B cell (primary cell): ENCODE data around the gene CARS2. TPM values are rescaled to one million over a fixed set of nuclear protein-coding genes. Genes with fewer than 3 reads are reported as not detected.
A peak's percentile ranks its signal among the peaks of the same experiment; 100 is the strongest.

Experiments
- ATAC-seq: fragments of 200-7000 bp; cut with Tn5 transposase; one replicate; pipeline ENCODE4 v1.10.0; 2021; ENCODE audit warnings: low read depth, mild to moderate bottlenecking, moderate number of reproducible peaks, moderate library complexity
- CTCF ChIA-PET: fragments of 350-600 bp; sonication (Branson Sonifier 250); formaldehyde crosslinking; loops from one replicate; lab custom pipeline; 2021; ENCODE audit warnings: antibody characterized with exemption, inconsistent platforms; lab: Charles Lee
- POLR2A ChIA-PET: fragments of 350-600 bp; sonication (Branson Sonifier 250); formaldehyde crosslinking; loops from one replicate; lab custom pipeline; 2021; ENCODE audit warnings: antibody characterized with exemption; lab: Charles Lee
- DNase-seq: peaks from one replicate; pipeline ENCODE4 v3.0.0; 2013
- H2AFZ ChIP-seq: 2 replicates; pipeline ENCODE4 v1.6.1; 2012; ENCODE audit warnings: mild to moderate bottlenecking, low read depth, low read length; ENCODE audit not compliant: insufficient read depth, poor library complexity, severe bottlenecking
- H3K27ac ChIP-seq, 2 donors: 1 replicate in 1 of 2; 2 replicates in 1 of 2; pipeline ENCODE4 v1.5.1; 2012 to 2013; ENCODE audit warnings: low read length in 2 of 2, mild to moderate bottlenecking in 2 of 2, moderate library complexity in 1 of 2
- H3K27me3 ChIP-seq, 4 experiments: fragments of 200-600 bp in 1 of 4; sonication (generic) in 1 of 4; replicated peaks in 1 of 4; 1 replicate in 2 of 4; 2 replicates in 2 of 4; pipeline versions ENCODE4 v1.6.1 to v1.7.0; 2013 to 2016; ENCODE audit warnings: low read length in 3 of 4, mild to moderate bottlenecking in 2 of 4, mixed read lengths in 1 of 4, moderate library complexity in 1 of 4; ENCODE audit not compliant: insufficient read depth in 4 of 4, control insufficient read depth in 3 of 4; ENCODE audit errors: control extremely low read depth in 1 of 4
- H3K36me3 ChIP-seq, 2 experiments: replicated peaks in 1 of 2; 1 replicate in 1 of 2; 2 replicates in 1 of 2; pipeline versions ENCODE4 v1.6.1 to v1.7.1; 2013; ENCODE audit warnings: low read length in 1 of 2; ENCODE audit not compliant: insufficient read depth in 2 of 2, control insufficient read depth in 1 of 2; ENCODE audit errors: control extremely low read depth in 1 of 2, extremely low read depth in 1 of 2
- H3K4me1 ChIP-seq, 2 donors: fragments of 200-600 bp in 1 of 2; sonication (generic) in 1 of 2; 1 replicate in 1 of 2; 2 replicates in 1 of 2; pipeline versions ENCODE4 v1.5.1 to v1.6.1; 2013 to 2017; ENCODE audit warnings: low read length in 2 of 2; ENCODE audit not compliant: control insufficient read depth in 2 of 2, insufficient read depth in 2 of 2
- H3K4me2 ChIP-seq: replicated peaks from 2 replicates; pipeline ENCODE3; 2012; ENCODE audit warnings: mild to moderate bottlenecking, low read depth, low read length; ENCODE audit not compliant: poor library complexity, severe bottlenecking
- H3K4me3 ChIP-seq, 5 experiments: fragments of 200-600 bp in 1 of 5; sonication (generic) in 1 of 5; 1 replicate in 3 of 5; 2 replicates in 2 of 5; pipeline versions ENCODE4 v1.5.1 to v1.7.0; 2011 to 2016; ENCODE audit warnings: low read length in 4 of 5, mild to moderate bottlenecking in 4 of 5, low read depth in 2 of 5, control low read depth in 1 of 5, moderate library complexity in 1 of 5; ENCODE audit not compliant: insufficient read depth in 1 of 5; ENCODE audit errors: control extremely low read depth in 1 of 5, extremely low read depth in 1 of 5
- H3K79me2 ChIP-seq: fragments of 200-600 bp; sonication (generic); one replicate; pipeline ENCODE4 v1.6.0; 2016; ENCODE audit warnings: low read length; ENCODE audit not compliant: control insufficient read depth, insufficient read depth
- H3K9ac ChIP-seq: fragments of 200-600 bp; sonication (generic); 2 replicates; pipeline ENCODE4 v1.6.1; 2017; ENCODE audit warnings: mild to moderate bottlenecking, low read length, moderate library complexity
- H3K9me3 ChIP-seq, 3 donors: one replicate each; pipeline versions ENCODE4 v1.6.1 to v1.7.1; 2013; ENCODE audit warnings: low read length in 2 of 3; ENCODE audit not compliant: control insufficient read depth in 2 of 3, insufficient read depth in 1 of 3; ENCODE audit errors: control extremely low read depth in 1 of 3
- H4K20me1 ChIP-seq: 2 replicates; pipeline ENCODE4 v1.6.0; 2012; ENCODE audit warnings: mild to moderate bottlenecking, low read length; ENCODE audit not compliant: insufficient read depth, control insufficient read depth, poor library complexity, severe bottlenecking
- H3K27ac Mint-ChIP-seq: one replicate; pipeline ENCODE4 v1.8.0; 2021; ENCODE audit warnings: mixed read lengths
- H3K27me3 Mint-ChIP-seq: one replicate; pipeline ENCODE4 v1.8.0; 2021; ENCODE audit warnings: mixed read lengths
- H3K4me1 Mint-ChIP-seq: one replicate; pipeline ENCODE4 v1.8.0; 2021; ENCODE audit warnings: mixed read lengths
- H3K4me3 Mint-ChIP-seq: one replicate; pipeline ENCODE4 v1.8.0; 2021; ENCODE audit warnings: mixed read lengths
- H3K9me3 Mint-ChIP-seq: one replicate; pipeline ENCODE4 v1.8.0; 2022; ENCODE audit warnings: mixed read lengths; ENCODE audit not compliant: insufficient read depth
- CTCF ChIP-seq: fragments of 200-600 bp; IDR thresholded peaks from one replicate; pipeline ENCODE4 v1.8.0; 2022; ENCODE audit warnings: antibody characterized with exemption, mild to moderate bottlenecking
- EZH2 ChIP-seq: IDR thresholded peaks from 2 replicates; pipeline ENCODE4 v1.6.1; 2012; ENCODE audit warnings: borderline replicate concordance, low read depth, mild to moderate bottlenecking, moderate library complexity, low read length; ENCODE audit not compliant: insufficient read depth, poor library complexity, severe bottlenecking
- WGBS: methylation state at CpG from one replicate; pipeline ENCODE4 v1.1.5; 2013; ENCODE audit warnings: missing lambda C conversion rate; ENCODE audit not compliant: insufficient coverage; 5-methylcytosine and 5-hydroxymethylcytosine counted together
- intact Hi-C: fragments of 100-400 bp; cut with micrococcal nuclease; formaldehyde crosslinking; loops from one replicate; pipeline ENCODE4 v1.10.0; 2022
- polyA plus RNA-seq: library from polyadenylated mRNA; depleted of rRNA; stranded (reverse); fragments of >200 nt; gene quantifications from 2 replicates; pipeline ENCODE4 v1.2.3, GENCODE V29; 2012
- total RNA-seq, 2 donors: library from RNA; stranded (reverse); fragments of 120-200 nt in 1 of 2; gene quantifications; 1 replicate in 1 of 2; 2 replicates in 1 of 2; pipeline versions ENCODE4 v1.2.3 to v1.2.4, GENCODE V29; 2013 to 2022

CARS2 gene
- total and polyA plus RNA-seq, 2 donors (not counting 1 experiment from before 2014, with no cell fraction given), result 154 to 188 TPM

- peak overlapping the region; percentile 75 for H2AFZ ChIP-seq
- peak overlapping the region; percentile 91 for H3K27ac Mint-ChIP-seq
- H3K4me1 ChIP-seq, result peaks cover 20 to 31% of the 10 kb centered on the region in 2 donors
- 5% methylated on average over 9 of the region's 12 CpGs for WGBS
- no peak for ATAC-seq
- peak overlapping the region; percentile 63 to 73 (median 72) for H3K4me3 ChIP-seq
- no peaks in the 10 kb centered on the region for H3K27me3 ChIP-seq
- no peaks in the 10 kb centered on the region for H3K9me3 ChIP-seq
- ChIA-PET CTCF (interaction anchor here (1.4 to 2.8 kb wide), 3 partner anchors 29 to 250 kb away, joined by 4 to 16 read pairs (median 4); no protein-coding TSS in a partner anchor), POLR2A (interaction anchor here (0.5 to 2.8 kb wide), 5 partner anchors 9 to 106 kb away, joined by 3 to 24 read pairs (median 5); no protein-coding TSS in a partner anchor)
- H3K9me3 Mint-ChIP-seq, result no peaks in the 10 kb centered on the region
- H3K27ac ChIP-seq, result peak overlapping the region; percentile 24 to 66
- intact Hi-C loops, result no loop called here
- H3K4me2 ChIP-seq, result peak overlapping the region; percentile 87
- H3K4me3 Mint-ChIP-seq, result peak overlapping the region; percentile 96
- H3K27me3 Mint-ChIP-seq, result no peaks in the 10 kb centered on the region
- peaks cover 40% of the 10 kb centered on the region for H4K20me1 ChIP-seq
- H3K79me2 ChIP-seq, result peaks cover 54% of the 10 kb centered on the region
- DNase-seq, result no peak
- TF ChIP-seq EZH2 (no peak), CTCF (no peak)
- H3K9ac ChIP-seq, result peak overlapping the region; percentile 76
- H3K36me3 ChIP-seq, result peaks cover 0 to 36% of the 10 kb centered on the region in 2 experiments
- peaks cover 42% of the 10 kb centered on the region for H3K4me1 Mint-ChIP-seq
Measured at GRCh38 chr13:110705356-110705825, 525 bp downstream of the CARS2 start.
